ENCODE data around the gene APOC3. TPM values are rescaled to one million over a fixed set of nuclear protein-coding genes. Genes with fewer than 3 reads are reported as not detected.

Gene APOC3
- total RNA-seq, 1 donor from 2014 or later = not detected

- Mint-ChIP-seq H3K4me1 (ENCODE audit: low read depth) (peaks cover 9% of the 10 kb centered on the region), H3K36me3 (ENCODE audit: low read depth) (no peaks in the 10 kb centered on the region), H3K27ac (ENCODE audit: unreplicated experiment) (no peak overlapping the region), H3K27me3 (ENCODE audit: low read depth) (no peaks in the 10 kb centered on the region), H3K9me3 (ENCODE audit: low read depth) (no peaks in the 10 kb centered on the region), H3K4me3 (ENCODE audit: unreplicated experiment) (no peak overlapping the region)
- DNase-seq (ENCODE audit: low spot score) = no peak
- TF ChIP-seq, protein P1, sequence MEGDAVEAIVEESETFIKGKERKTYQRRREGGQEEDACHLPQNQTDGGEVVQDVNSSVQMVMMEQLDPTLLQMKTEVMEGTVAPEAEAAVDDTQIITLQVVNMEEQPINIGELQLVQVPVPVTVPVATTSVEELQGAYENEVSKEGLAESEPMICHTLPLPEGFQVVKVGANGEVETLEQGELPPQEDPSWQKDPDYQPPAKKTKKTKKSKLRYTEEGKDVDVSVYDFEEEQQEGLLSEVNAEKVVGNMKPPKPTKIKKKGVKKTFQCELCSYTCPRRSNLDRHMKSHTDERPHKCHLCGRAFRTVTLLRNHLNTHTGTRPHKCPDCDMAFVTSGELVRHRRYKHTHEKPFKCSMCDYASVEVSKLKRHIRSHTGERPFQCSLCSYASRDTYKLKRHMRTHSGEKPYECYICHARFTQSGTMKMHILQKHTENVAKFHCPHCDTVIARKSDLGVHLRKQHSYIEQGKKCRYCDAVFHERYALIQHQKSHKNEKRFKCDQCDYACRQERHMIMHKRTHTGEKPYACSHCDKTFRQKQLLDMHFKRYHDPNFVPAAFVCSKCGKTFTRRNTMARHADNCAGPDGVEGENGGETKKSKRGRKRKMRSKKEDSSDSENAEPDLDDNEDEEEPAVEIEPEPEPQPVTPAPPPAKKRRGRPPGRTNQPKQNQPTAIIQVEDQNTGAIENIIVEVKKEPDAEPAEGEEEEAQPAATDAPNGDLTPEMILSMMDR (IDR thresholded peaks at IDR 0.05) = no peak
These were observed 6.9 kb downstream of the APOC3 start for GRCh38 chr11:116836632-116836991.

DNA sequence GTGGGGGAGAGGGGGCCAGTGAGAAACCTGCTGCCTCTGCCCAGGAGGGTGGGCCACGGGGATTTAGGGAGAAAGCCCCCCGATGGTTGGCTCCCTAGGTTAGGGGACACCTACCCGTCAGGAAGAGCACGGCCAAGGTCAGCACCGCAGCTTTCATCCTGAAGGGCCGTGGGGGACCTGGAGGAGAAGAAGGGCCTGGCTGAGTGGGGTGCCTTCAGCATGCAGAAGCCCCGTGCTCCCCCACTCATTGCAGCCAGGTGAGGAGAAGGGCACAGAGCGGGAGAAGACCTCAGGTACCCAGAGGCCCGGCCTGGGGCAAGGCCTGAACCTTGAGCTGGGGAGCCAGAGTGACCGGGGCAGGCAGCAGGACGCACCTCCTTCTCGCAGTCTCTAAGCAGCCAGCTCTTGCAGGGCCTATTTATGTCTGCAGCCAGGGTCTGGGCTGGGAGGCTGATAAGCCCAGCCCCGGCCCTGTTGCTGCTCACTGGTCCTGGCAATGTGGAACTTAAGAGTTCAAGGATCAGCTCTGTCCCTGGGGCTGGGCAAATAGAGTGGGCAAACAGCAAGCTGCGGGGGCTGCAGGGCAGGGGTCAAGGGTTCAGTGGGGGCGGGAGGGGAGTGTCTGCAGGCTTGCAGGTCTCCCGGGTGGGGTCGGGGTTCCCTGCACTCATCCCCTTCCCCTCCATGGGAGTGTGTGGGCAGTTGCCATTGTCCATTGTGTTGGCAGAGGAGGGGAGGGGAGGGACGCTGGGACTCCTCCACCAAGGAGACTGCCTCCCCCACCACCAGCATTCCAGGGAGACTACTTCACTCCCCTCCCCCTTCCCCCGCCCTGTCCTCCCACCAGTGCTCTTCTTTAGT is 7.8 kb downstream of the APOC3 start, which contains the start of gene APOA1:
Gene APOA1 (minus strand): TSS at position 392 of the 861 bp plus-strand sequence. CDS start 235 bp downstream, at position 157.
- TF ChIP-seq, protein P1 (IDR thresholded peaks at IDR 0.05) = no peak
- DNase-seq (ENCODE audit: low spot score) = no peak
- H3K4me3 Mint-ChIP-seq (ENCODE audit: unreplicated experiment) = no peak within 1 kb of the TSS
- no peaks in the 10 kb centered on the region for H3K9me3 Mint-ChIP-seq (ENCODE audit: low read depth)
- no peak within 1 kb of the TSS for H3K27ac Mint-ChIP-seq (ENCODE audit: unreplicated experiment)
- no peaks in the 10 kb centered on the region for H3K36me3 Mint-ChIP-seq (ENCODE audit: low read depth)
- peaks cover 9% of the 10 kb centered on the region for H3K4me1 Mint-ChIP-seq (ENCODE audit: low read depth)
- no peaks in the 10 kb centered on the region for H3K27me3 Mint-ChIP-seq (ENCODE audit: low read depth)

- Mint-ChIP-seq H3K4me3 (ENCODE audit: unreplicated experiment) (no peak overlapping the region), H3K27ac (ENCODE audit: unreplicated experiment) (no peak overlapping the region), H3K27me3 (ENCODE audit: low read depth) (no peaks in the 10 kb centered on the region), H3K9me3 (ENCODE audit: low read depth) (no peaks in the 10 kb centered on the region), H3K36me3 (ENCODE audit: low read depth) (peaks cover 5% of the 10 kb centered on the region), H3K4me1 (ENCODE audit: low read depth) (peaks cover 9% of the 10 kb centered on the region)
- DNase-seq (ENCODE audit: low spot score) = no peak
- TF ChIP-seq, protein P1 (IDR thresholded peaks at IDR 0.05) = no peak
These were observed 8.8 kb downstream of the APOC3 start for GRCh38 chr11:116838321-116839084.

GRCh38 chr11:116840224-116840745 is 10.6 kb downstream of the APOC3 start:
- Mint-ChIP-seq H3K36me3 (ENCODE audit: low read depth) (peaks cover 9% of the 10 kb centered on the region), H3K4me1 (ENCODE audit: low read depth) (peaks cover 9% of the 10 kb centered on the region), H3K9me3 (ENCODE audit: low read depth) (no peaks in the 10 kb centered on the region), H3K27me3 (ENCODE audit: low read depth) (no peaks in the 10 kb centered on the region), H3K27ac (ENCODE audit: unreplicated experiment) (no peak overlapping the region), H3K4me3 (ENCODE audit: unreplicated experiment) (no peak overlapping the region)
- TF ChIP-seq, protein P1 (IDR thresholded peaks at IDR 0.05) = peak; percentile 30
- DNase-seq (ENCODE audit: low spot score) = no peak

- Mint-ChIP-seq H3K36me3 (ENCODE audit: low read depth) (peaks cover 13% of the 10 kb centered on the region), H3K9me3 (ENCODE audit: low read depth) (no peaks in the 10 kb centered on the region), H3K4me1 (ENCODE audit: low read depth) (peaks cover 4% of the 10 kb centered on the region), H3K27ac (ENCODE audit: unreplicated experiment) (no peak overlapping the region), H3K4me3 (ENCODE audit: unreplicated experiment) (no peak overlapping the region), H3K27me3 (ENCODE audit: low read depth) (no peaks in the 10 kb centered on the region)
- TF ChIP-seq, protein P1 (IDR thresholded peaks at IDR 0.05) = no peak
- no peak for DNase-seq (ENCODE audit: low spot score)
These were observed 11.1 kb downstream of the APOC3 start for GRCh38 chr11:116840746-116841296.
